HG03565 (cell line): ENCODE results near the gene SNCA.

ENCODE experiments used
- ATAC-seq: cut with Tn5 transposase; IDR thresholded peaks from one replicate; pipeline ENCODE4 v1.9.1; 2021; ENCODE audit warnings: mild to moderate bottlenecking, moderate library complexity; ENCODE audit not compliant: unreplicated experiment

Gene SNCA

DNA sequence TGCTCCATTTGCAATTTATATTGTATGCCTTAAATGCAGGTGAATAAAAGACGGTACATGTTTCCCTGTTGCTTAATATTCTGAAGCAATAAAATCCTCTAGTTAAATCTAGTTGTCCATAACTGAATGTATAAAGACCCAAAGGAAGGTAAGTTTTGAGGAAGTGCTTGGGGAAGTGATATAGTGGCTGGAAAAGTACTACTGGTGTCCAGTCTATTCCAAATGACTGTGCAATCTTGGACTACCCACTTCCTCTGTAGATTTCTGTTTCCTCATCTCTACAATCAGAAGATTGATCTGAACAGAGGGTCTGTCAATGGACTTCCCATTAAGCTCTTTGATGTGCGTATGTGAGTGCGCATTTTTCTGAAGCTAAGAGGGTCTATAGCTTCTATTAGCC lies 17.0 kb downstream of the SNCA start:
- no peak for ATAC-seq

DNA sequence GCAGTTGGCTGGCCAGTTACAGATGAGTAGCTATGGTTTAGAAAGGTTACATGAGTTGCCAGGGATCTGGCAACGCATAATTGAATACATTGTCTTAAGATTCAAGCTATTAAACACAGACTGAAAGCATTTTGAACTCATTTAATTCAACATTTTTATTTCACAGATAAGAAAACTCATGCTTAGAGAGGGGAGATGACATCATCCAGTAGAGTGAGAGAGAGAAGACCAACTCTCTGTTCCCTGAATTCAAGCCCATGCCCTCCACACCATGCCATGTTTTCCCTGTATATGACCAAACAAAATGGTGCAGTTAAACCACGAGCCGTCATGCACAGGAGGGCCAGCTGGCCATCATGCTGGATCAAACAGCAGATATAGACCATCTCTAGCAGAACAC lies 22.6 kb downstream of the SNCA start:
- no peak for ATAC-seq

DNA sequence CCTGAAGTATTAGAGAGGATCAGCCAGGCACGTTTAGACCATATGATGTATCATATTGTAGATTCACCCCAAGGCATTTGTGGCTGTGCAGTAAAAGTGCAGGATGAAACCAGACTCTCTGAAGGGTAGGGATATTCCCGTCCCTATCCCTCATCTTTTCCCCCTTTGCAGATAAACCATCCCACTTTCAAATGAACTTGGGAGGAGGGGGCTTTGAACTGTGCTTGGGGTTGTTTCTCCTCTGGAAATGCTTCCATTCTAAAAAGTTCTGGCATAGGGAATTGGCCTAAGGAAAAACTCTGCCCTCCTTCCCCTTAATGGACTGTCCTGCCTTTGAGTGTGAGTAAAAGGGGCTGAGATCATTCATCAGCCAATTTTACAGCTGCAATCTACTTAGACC lies 23.8 kb downstream of the SNCA start:
- no peak for ATAC-seq

DNA sequence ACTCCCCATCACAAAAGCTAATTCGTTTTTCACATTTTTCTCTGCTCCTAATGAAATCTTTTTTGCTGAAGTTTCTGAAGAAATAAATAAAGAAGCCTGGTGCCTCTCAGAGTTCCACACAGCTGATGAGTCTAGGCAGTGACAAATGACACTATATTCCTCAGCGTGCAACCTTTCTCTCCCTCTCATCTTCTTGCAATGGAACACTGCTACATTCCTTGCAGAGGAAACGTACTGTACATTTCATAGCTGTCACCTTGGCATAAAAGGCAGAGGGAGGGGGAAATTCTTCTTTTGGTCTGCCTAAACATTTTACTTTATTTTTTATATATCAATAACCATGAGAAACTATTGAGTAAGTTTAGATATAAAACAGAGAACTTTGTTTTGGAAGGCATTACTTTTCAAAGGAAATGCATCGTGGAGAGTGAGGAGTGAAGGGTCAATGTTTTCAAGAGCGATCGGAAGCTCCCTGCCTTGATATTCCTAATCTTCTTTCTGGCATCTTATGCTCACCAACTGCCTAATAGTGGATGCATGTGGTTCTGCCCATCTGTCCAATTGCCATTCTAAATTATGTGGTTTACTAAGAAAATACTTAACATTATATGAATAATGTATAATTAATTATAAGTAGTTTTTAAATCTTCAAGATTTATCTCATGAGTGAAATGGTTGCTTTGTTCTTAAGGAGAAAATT lies 29.4 kb downstream of the SNCA start:
- ATAC-seq = no peak

DNA sequence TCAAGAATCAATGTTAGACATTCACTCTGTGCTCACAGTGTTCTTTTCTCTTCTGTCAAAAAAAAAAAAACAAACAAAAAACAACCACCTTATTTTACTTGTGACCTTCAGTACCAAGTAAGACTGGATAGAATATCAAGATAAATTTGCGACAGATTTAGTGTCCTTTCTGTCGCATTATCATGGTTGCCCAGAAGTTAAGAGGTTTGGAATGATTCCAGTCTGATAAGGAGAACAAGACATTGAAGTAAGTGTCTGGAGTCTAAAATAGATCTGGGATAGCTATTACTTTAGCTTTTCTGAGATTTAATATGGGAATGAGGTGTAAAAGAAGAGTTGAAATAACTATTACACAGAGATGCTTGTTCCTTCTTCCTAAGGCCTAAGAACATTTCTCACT lies 31.7 kb downstream of the SNCA start:
- no peak for ATAC-seq

DNA sequence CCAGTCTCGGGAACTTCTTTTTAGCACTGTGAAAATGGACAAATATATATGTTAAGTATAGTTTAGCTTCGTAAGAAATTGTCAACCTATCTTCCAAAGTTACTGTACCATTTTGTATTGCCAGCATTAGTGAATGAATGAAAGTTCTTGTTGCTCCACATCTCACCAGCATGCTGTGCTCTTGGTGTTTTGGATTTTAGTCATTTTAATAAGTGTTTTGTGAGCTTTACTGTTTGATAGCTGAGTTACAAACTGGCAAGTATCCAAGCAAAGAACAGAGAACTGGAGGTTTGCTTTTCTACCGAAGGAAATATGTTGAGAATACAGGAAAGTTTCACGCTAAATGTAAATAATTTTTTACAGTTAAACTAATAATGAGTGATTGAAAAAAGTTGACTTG lies 33.0 kb downstream of the SNCA start:
- no peak for ATAC-seq

DNA sequence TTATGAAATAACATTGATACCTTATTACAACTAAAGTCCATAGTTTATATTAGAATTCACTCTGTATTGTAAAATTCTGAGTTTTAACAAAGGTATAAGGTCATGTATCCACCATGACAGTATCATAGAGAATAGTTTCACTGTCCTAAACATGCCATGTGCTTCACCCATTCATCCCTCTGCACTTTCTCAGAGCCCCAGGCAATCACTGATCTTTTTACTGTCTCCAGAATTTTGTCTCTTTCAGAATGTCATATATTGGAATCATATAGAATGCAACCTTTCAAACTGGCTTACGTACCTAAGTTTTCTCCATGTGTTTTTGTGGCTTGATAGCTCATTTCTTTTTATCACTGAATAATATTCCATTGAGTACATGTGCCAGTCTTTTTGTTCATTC lies 33.9 kb downstream of the SNCA start:
- no peak for ATAC-seq

DNA sequence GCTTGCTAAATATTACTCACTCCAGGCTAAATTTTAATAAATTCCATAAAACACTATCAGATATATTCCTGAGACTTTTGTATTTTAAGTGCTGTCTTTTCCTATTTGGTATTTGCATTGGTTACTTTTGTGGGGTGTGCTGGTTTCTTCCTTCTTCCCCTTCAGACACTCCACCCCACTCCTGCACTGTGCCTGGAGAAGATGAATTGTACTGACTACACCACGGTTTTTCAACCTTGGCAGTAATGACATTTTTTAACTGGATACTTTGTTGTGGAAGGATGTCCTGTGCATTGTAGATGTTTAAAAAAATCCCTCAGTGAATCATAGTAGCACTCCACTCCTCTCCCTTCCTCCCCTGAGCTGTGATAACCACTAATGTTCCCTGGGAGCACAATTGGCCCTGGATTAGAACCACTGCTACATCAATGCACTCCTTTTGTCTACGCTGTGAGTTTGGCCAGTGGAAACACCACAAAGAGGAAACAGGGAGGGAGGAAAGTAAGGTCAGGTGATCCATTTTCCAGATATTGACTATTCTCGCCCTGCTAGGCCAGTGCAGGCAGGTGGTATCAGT lies 36.3 kb downstream of the SNCA start:
- ATAC-seq = no peak

DNA sequence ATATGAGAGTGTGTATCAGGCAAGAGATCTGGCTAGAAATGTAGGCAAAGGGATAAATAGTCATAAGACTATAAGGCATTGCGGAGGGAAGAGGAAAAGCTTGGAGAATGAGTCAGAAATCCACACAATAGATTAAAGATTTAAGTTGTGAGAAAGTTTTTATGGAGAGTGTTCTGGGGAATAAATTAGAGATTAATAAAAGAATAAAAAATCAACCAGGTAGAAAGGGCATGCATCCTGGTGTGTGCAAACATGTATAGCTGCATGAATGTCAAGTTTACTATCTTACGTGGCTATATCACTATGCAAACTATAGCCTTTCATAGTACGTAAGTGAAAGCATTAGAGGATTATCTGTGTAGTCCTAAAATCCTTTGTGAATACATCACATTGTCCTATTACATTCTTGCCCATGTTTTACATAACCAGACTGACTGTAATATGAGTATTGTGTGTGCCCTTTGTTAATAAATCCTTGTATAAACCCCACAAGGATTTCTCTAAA lies 36.9 kb downstream of the SNCA start:
- no peak for ATAC-seq

DNA sequence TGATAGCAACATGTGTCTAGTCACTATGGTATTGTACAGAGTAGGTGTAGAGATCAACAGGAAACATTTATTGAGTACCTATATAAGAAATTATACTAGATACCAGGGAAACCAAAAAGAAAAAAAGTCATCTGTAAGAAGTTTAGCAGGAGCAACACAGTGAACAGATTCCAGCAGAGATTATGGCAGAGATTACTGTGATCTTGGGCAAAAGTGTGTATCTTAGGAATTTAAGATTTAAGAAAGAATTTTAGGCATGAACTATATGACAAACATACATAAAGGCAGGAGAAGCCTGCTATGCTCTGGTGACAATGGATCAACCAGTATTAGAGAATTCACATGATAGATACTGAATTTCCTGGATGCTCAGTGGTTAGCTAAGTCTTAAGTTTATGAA lies 37.9 kb downstream of the SNCA start:
- no peak for ATAC-seq

DNA sequence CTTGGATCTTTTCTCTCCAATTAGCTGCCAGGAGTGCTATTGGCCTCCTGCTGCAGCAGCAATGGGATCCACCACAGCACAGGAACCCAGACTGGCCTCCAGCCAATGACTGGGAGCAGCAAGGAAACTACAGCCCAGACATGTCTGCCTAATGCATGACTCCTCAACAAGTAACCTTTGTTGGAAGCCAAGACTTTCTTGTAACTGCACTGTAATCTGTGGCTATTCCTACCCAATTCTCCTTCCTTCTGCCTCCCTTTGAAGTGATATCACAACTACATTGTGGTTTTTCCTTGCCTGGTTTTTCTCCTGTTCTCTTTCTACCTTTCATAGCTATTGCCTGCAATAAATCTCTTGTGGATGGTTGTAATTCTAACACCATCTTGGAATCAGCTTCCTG lies 39.8 kb downstream of the SNCA start:
- no peak for ATAC-seq

DNA sequence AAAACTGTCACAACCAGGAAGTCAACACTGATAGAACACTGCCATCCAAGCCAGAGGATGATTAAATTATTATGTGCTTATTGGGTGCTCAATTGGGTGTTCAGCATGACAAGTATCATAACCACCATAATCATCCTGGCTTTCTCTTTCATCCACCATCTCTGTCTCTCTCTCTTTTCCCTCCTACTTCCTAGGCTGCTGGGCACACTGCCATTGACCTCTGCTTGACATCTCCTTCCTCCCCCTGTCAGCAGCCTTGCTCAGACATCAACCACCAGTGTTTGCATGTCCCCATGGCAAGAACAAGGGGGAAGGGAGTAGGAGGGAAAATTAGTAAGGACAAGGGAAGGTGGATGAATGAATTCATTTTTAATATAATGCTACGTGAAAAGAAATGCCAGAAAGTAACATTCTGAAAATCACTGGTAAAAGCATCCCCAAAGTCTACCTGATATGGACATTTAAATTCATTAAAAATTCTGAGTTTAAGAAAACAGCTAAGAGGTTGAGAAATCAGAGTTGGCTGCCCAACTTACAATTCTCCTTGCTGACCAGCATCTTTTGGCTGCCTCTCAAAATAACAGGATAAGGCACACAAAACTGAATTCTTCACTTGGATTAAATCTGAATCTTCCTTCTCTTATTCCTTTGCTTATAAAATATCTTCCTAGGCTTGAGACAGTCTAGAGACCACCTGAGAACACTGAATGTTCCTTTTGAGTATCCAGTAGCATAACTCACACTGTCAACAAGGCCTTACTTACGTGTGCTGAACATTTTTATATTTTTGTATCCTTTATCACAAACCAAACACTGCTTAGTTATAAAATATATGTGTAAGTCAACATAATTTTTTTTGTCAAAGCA lies 48.5 kb downstream of the SNCA start:
- ATAC-seq = no peak

DNA sequence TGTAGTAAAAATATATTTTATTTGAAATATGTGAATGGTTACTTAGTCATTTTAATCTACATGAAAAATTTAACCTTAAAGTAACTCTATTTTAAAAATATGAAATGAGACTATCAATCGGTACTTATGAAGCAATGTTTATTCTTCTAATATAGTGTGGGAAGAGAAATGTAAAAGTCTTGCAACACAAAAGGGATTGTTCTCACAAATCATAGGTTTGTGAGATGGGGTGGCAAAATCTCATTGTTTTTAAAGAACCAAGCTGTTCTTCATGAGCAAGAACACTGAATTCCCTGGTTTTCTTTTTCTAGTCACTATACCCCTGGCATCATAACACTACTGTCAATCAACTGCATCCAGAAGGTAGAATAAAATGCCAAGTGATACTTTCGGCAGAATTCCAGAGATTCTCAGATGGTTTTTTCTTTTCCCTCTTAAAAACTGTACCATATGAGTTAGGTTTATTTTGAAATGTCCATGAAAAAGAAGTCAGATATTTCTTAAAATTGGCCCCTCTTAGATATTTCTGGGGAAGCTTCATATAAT lies 52.2 kb downstream of the SNCA start:
- no peak for ATAC-seq

DNA sequence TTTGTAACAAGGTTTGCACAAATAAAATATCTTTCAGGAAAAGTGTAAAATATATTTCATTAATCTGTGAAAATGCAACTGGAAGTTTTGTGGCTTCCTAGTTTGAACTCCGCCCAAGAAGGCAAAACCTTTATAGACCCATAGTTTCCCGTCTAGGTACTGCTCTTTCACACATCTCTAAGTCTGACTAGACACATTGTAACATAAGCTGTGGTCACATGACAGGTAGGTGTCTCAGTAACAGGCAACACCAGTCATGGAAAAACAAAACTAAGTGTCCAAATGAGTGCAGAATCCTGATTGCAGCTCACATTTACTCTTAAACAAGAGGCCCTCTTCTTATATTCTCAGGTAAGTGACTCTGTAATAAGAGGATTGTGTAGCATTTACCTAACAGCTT lies 55.6 kb downstream of the SNCA start:
- no peak for ATAC-seq

DNA sequence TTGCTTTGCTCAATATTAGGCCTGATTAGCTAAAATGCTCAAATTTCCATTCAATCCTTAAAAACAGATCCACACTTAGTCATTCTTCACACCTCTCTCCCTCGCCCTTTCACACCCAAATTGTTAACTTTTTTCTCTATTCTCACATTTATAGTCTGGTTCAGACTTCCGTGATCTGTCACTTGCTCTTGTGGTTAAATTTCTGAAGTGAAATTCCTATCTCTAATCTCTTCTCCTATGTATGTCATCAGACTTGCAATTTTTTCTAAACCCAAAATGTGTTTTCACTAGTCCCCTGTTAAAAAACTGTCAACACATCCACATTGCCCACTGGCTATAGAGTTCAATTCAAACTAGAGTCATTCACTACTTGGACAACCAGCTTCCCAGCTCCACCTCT lies 63.2 kb downstream of the SNCA start:
- no peak for ATAC-seq

DNA sequence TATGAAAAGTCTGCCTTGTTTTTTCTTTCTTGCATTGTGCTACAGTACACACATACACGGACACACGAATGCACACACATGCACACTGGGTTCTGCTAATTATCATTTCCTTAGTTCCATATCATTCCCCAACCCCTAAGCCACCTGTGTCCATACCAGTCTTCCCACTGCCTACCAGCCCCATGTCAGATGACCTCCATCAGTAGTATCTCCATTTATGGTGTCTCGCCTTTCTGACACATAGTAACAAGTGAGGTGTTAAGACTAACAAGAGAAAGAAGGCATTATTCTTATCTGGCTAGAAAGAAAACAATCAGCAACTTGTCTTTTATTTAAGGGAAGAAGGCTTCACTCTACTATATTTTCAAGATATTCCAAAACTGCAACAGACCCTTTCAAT lies 67.1 kb downstream of the SNCA start:
- ATAC-seq = no peak

DNA sequence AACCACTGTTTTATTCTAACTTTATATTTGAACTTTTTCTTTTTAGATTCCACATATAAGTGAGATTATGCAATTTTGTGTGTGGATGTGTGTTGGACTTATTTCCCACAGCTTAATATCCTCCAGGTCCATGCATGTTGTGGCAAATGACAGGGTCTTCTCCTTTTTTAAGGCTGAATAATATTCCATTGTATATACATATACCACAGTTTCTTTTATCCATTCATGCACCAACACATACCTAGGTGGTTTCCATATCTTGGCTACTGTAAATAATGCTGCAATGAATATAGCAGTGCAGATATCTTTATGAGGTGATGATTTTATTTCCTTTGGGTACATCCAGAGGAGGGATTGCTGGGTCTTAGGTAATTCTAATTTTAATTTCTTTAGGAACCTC lies 69.0 kb downstream of the SNCA start:
- no peak for ATAC-seq

DNA sequence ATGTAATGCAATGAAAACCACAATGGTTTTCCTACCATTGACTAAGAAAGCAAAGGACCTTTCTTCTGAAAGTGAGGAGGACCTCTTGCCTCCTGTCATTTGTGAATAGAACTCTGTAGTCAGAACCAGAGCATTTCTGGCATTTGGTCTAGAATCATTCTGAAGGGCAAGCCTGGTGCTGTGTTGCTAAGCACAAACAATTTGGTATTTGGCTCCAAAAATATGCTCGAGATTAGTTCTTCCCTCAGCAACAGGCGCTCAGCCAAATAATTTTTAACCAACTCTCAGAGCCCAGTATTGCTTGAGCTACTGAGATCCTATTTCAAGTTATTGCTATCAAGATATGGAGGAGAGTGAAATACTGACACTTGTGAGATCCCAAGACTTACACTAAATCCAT lies 71.0 kb downstream of the SNCA start:
- no peak for ATAC-seq

DNA sequence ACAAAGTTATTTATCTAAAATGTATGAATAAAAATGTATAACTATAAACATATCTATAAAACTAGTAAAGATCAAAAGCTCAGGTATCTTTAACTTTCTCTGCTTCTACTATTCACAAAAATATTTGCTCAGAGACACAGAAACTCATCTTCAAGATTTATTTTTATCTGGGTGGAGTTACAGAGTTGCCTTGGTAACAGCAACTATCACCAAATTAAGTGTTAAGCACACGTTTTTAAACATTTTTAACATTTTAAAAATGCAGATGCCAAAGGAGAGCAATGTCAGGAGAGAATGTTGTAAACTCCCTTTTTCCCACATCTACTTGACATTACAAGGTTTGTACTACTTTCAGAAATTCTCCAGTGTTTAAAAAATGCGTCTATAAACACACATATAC lies 71.4 kb downstream of the SNCA start:
- no peak for ATAC-seq

DNA sequence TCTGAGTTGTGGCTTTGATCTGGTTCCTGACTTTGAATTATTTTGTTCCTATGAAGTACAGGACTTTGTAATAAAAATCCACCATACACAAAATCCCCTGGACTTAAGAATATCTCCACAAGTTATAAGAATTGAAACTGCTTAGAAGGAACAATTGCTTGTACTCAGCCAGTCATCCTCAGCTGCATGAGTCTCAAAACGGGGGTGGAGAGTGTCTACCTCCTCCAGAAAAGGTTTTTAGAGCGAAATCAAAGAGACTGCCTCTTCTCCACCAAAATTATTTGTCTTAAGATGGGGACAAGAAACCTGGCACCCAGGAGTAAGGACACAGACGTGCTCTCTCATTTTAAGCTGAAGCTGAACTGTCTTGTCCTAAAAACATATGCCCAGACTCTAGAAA lies 74.7 kb downstream of the SNCA start:
- no peak for ATAC-seq

DNA sequence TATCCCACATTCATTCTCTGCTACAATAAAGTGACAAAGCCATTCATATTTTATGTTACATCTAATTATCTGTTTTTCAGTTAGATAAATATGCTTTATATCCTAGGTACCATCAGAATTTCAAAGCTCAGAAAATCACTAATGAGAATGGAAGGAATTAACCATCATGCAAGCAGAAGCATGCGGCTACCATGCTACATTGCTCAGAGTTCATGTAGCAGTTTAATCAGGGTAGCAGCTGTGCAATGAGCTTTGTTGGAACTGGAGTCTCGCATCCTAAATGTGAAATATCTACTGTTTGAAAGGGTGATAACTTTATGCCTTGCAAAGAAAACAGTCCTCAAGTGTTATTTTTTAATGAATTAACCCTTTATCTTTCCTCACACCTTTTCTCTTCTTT lies 77.5 kb downstream of the SNCA start:
- ATAC-seq = no peak
